ENCODE results near the gene AP3B1. TPM values are rescaled to one million over a fixed set of nuclear protein-coding genes. Genes with fewer than 3 reads are reported as not detected.

Gene AP3B1
- total and polyA plus RNA-seq, 2 donors from 2014 or later = 49.3 to 53.2 TPM

DNA sequence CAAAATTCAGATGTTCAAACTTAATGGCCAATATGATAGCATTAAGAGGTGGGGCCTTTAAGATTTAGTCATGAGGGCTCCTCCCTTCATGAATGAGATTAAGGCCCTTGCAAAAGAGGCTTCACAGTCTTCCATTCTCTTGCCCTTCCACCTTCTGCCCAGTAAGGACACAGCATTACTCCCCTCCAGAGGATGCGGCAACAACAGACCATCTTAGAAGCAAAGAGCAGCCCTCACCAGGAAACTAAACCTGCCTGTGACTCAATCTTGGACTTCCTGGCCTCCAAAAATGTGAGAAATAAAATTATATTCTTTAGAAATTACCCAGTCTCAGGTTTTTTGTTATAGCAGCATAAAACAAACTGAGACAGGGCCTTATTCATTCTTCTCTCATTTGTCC lies 8.2 kb downstream of the AP3B1 start:
- Histone ChIP-seq H3K27ac (ENCODE audit: low read depth in 2 of 2, low read length in 2 of 2) (no peak overlapping the region), H3K9me3 (ENCODE audit: control insufficient read depth in 2 of 3, insufficient read depth in 1 of 3, low read length in 3 of 3) (no peaks in the 10 kb centered on the region), H3K36me3 (ENCODE audit: control insufficient read depth in 2 of 3, insufficient read depth in 3 of 3, low read length in 3 of 3) (no peaks in the 10 kb centered on the region), H3K4me1 (ENCODE audit: control insufficient read depth in 2 of 3, insufficient read depth in 2 of 3, low read depth in 1 of 3, low read length in 3 of 3) (peaks cover 0 to 2% (median 0%) of the 10 kb centered on the region in 3 donors), H3K4me3 (ENCODE audit: low read length in 3 of 3) (no peak overlapping the region), H3K9ac (ENCODE audit: low read length in 3 of 3) (no peak overlapping the region), H3K27me3 (ENCODE audit: control insufficient read depth, insufficient read depth, low read length) (no peaks in the 10 kb centered on the region)
- no peak for DNase-seq
- intact Hi-C loops (cut with DNase I) = no loop called here
- FAIRE-seq = no peak
- TF ChIP-seq, protein P1, sequence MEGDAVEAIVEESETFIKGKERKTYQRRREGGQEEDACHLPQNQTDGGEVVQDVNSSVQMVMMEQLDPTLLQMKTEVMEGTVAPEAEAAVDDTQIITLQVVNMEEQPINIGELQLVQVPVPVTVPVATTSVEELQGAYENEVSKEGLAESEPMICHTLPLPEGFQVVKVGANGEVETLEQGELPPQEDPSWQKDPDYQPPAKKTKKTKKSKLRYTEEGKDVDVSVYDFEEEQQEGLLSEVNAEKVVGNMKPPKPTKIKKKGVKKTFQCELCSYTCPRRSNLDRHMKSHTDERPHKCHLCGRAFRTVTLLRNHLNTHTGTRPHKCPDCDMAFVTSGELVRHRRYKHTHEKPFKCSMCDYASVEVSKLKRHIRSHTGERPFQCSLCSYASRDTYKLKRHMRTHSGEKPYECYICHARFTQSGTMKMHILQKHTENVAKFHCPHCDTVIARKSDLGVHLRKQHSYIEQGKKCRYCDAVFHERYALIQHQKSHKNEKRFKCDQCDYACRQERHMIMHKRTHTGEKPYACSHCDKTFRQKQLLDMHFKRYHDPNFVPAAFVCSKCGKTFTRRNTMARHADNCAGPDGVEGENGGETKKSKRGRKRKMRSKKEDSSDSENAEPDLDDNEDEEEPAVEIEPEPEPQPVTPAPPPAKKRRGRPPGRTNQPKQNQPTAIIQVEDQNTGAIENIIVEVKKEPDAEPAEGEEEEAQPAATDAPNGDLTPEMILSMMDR (IDR thresholded peaks at IDR 0.05; ENCODE audit: borderline replicate concordance, extremely low read depth, insufficient read depth) = no peak

DNA sequence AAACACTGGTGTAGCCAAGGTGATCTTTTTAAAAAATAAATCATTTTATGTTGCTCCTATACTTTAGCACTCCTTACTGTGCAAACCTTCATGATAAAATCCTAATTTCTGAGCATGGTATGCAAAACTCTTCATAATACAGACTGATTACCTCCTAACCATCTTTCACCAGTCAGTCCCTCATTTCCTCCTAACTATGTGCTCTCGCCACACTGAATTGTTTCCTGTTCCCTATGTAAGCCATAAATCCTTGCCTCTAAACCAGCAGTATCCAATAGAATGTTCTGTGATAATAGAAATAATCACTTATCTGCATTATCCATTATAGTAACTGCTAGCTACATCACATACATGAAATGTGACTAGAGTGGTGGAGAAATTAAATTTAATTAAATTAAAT lies 10.7 kb downstream of the AP3B1 start:
- intact Hi-C loops (cut with DNase I) = no loop called here
- no peak for FAIRE-seq
- Histone ChIP-seq H3K27ac (ENCODE audit: low read depth in 2 of 2, low read length in 2 of 2) (no peak overlapping the region), H3K36me3 (ENCODE audit: control insufficient read depth in 2 of 3, insufficient read depth in 3 of 3, low read length in 3 of 3) (no peaks in the 10 kb centered on the region), H3K4me3 (ENCODE audit: low read length in 3 of 3) (no peak overlapping the region), H3K27me3 (ENCODE audit: control insufficient read depth, insufficient read depth, low read length) (no peaks in the 10 kb centered on the region), H3K4me1 (ENCODE audit: control insufficient read depth in 2 of 3, insufficient read depth in 2 of 3, low read depth in 1 of 3, low read length in 3 of 3) (peaks cover 0 to 2% (median 0%) of the 10 kb centered on the region in 3 donors), H3K9ac (ENCODE audit: low read length in 3 of 3) (no peak overlapping the region), H3K9me3 (ENCODE audit: control insufficient read depth in 2 of 3, insufficient read depth in 1 of 3, low read length in 3 of 3) (no peaks in the 10 kb centered on the region)
- TF ChIP-seq, protein P1 (IDR thresholded peaks at IDR 0.05; ENCODE audit: borderline replicate concordance, extremely low read depth, insufficient read depth) = no peak
- no peak for DNase-seq

DNA sequence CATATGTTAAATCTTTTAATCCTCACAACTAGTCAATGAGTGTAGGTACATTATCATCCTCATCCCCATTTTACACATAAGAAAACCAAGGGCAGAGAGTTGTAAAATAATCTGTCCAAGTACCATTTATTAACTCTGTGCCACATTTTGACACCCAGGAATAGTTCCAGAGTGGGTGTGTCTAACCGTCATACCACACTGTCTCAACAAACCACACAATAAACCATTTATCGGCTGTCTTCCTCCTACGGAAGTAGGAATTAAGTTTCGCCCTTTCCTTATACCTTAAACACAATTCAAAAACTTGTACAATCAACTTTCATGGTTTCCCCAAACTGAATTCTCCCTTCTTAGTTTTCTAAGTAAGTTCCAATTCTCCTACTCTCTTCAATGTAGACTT lies 11.4 kb downstream of the AP3B1 start:
- H3K4me3 ChIP-seq (ENCODE audit: low read length in 3 of 3) = no peak overlapping the region
- H3K27ac ChIP-seq (ENCODE audit: low read depth in 2 of 2, low read length in 2 of 2) = no peak overlapping the region
- H3K9ac ChIP-seq (ENCODE audit: low read length in 3 of 3) = no peak overlapping the region
- no peaks in the 10 kb centered on the region for H3K36me3 ChIP-seq (ENCODE audit: control insufficient read depth in 2 of 3, insufficient read depth in 3 of 3, low read length in 3 of 3)
- no peak for DNase-seq
- TF ChIP-seq, protein P1 (IDR thresholded peaks at IDR 0.05; ENCODE audit: borderline replicate concordance, extremely low read depth, insufficient read depth) = no peak
- H3K27me3 ChIP-seq (ENCODE audit: control insufficient read depth, insufficient read depth, low read length) = no peaks in the 10 kb centered on the region
- intact Hi-C loops (cut with DNase I) = no loop called here
- no peak for FAIRE-seq
- no peaks in the 10 kb centered on the region for H3K9me3 ChIP-seq (ENCODE audit: control insufficient read depth in 2 of 3, insufficient read depth in 1 of 3, low read length in 3 of 3)
- no peaks in the 10 kb centered on the region for H3K4me1 ChIP-seq (ENCODE audit: control insufficient read depth in 2 of 3, insufficient read depth in 2 of 3, low read depth in 1 of 3, low read length in 3 of 3)

DNA sequence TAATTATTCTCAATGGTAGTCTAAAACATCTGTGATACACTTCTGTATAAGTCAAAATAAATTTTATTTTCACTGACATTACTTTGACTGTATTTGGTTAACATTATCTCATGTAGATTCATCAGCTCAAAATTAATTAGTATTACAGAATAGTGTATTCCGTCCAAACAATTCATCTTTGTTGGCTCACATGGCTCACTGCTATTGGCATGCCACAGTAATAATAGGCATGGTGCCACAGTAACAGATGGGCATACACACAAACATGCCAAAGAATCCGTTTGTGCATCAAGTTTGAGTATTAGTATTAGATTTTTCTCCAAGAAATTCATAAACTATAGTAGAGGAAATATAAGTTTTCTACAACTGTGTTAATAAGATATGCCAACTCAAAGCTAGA lies 14.2 kb downstream of the AP3B1 start:
- H3K4me1 ChIP-seq (ENCODE audit: control insufficient read depth in 2 of 3, insufficient read depth in 2 of 3, low read depth in 1 of 3, low read length in 3 of 3) = no peaks in the 10 kb centered on the region
- H3K4me3 ChIP-seq (ENCODE audit: low read length in 3 of 3) = no peak overlapping the region
- FAIRE-seq (no peak), DNase-seq (no peak)
- no peak overlapping the region for H3K9ac ChIP-seq (ENCODE audit: low read length in 3 of 3)
- H3K9me3 ChIP-seq (ENCODE audit: control insufficient read depth in 2 of 3, insufficient read depth in 1 of 3, low read length in 3 of 3) = no peaks in the 10 kb centered on the region
- TF ChIP-seq, protein P1 (IDR thresholded peaks at IDR 0.05; ENCODE audit: borderline replicate concordance, extremely low read depth, insufficient read depth) = no peak
- no peak overlapping the region for H3K27ac ChIP-seq (ENCODE audit: low read depth in 2 of 2, low read length in 2 of 2)
- H3K36me3 ChIP-seq (ENCODE audit: control insufficient read depth in 2 of 3, insufficient read depth in 3 of 3, low read length in 3 of 3) = no peaks in the 10 kb centered on the region
- intact Hi-C loops (cut with DNase I) = no loop called here
- H3K27me3 ChIP-seq (ENCODE audit: control insufficient read depth, insufficient read depth, low read length) = no peaks in the 10 kb centered on the region
